ENCODE measurements around the gene C4orf50.

- no peak for TF ChIP-seq HDAC2 (IDR thresholded peaks at IDR 0.05; ENCODE audit: borderline replicate concordance in 1 of 2, low read depth in 2 of 2, low read length in 2 of 2)
- no peak for TF ChIP-seq BRCA1 (IDR thresholded peaks at IDR 0.05; ENCODE audit: low read depth, low read length)
- TF ChIP-seq SIRT6 (IDR thresholded peaks at IDR 0.05; ENCODE audit: low read length): no peak
- no peak for TF ChIP-seq EGR1 (IDR thresholded peaks at IDR 0.05; ENCODE audit: borderline replicate concordance, low read depth, low read length)
- peak in 2 of 3 experiments; percentile 93 to 97; a peak in 3 of 4 replicates for TF ChIP-seq CTCF (IDR thresholded peaks at IDR 0.05; ENCODE audit: control extremely low read depth in 1 of 3, insufficient read depth in 1 of 3, low read depth in 1 of 3, low read length in 3 of 3)
- no peak for TF ChIP-seq POLR2A (IDR thresholded peaks at IDR 0.05; ENCODE audit: control extremely low read depth in 1 of 2, low read depth in 2 of 2, low read length in 2 of 2)
Measured at GRCh38 chr4:5998333-5998936, 19.8 kb downstream of the C4orf50 start.

Data from H1 (cell line).